GM23248 (cell line): ENCODE results near the gene PDE2A. TPM values are rescaled to one million over a fixed set of nuclear protein-coding genes. Genes with fewer than 3 reads are reported as not detected.

Experiments used
- DNase-seq: peaks from one replicate; pipeline ENCODE4 v3.0.0-alpha.2; 2015
- H2AFZ ChIP-seq: fragments of 200-600 bp; sonication (generic); 2 replicates; pipeline ENCODE4 v1.6.1; 2016; ENCODE audit warnings: antibody characterized with exemption
- H3F3A ChIP-seq: fragments of 200-600 bp; sonication (generic); 2 replicates; pipeline ENCODE4 v1.6.1; 2016; ENCODE audit warnings: mild to moderate bottlenecking, antibody characterized with exemption, mixed run types; ENCODE audit not compliant: insufficient read depth
- H3K27ac ChIP-seq: fragments of 200-600 bp; sonication (generic); 2 replicates; pipeline ENCODE4 v1.5.1; 2016; ENCODE audit warnings: mild to moderate bottlenecking
- H3K27me3 ChIP-seq: fragments of 200-600 bp; sonication (generic); replicated peaks from 2 replicates; pipeline ENCODE4 v1.6.1; 2016; ENCODE audit warnings: mild to moderate bottlenecking; ENCODE audit not compliant: insufficient read depth
- H3K36me3 ChIP-seq: fragments of 200-600 bp; sonication (generic); 2 replicates; pipeline ENCODE4 v1.6.1; 2016; ENCODE audit warnings: low read depth, mild to moderate bottlenecking
- H3K4me1 ChIP-seq: fragments of 200-600 bp; sonication (generic); 2 replicates; pipeline ENCODE4 v1.6.1; 2016; ENCODE audit warnings: mild to moderate bottlenecking; ENCODE audit not compliant: insufficient read depth
- H3K4me2 ChIP-seq: fragments of 200-600 bp; sonication (generic); one replicate; pipeline ENCODE4 v1.6.1; 2016; ENCODE audit warnings: mild to moderate bottlenecking; ENCODE audit not compliant: unreplicated experiment
- H3K4me3 ChIP-seq: fragments of 200-600 bp; sonication (generic); 2 replicates; pipeline ENCODE4 v1.5.1; 2016; ENCODE audit warnings: mild to moderate bottlenecking
- H3K79me2 ChIP-seq: fragments of 200-600 bp; sonication (generic); 2 replicates; pipeline ENCODE4 v1.6.1; 2016; ENCODE audit warnings: mild to moderate bottlenecking; ENCODE audit not compliant: insufficient read depth
- H3K9ac ChIP-seq: fragments of 200-600 bp; sonication (generic); 2 replicates; pipeline ENCODE4 v1.6.1; 2016; ENCODE audit warnings: mild to moderate bottlenecking
- H3K9me2 ChIP-seq: fragments of 200-600 bp; sonication (generic); 2 replicates; pipeline ENCODE4 v1.6.1; 2016; ENCODE audit warnings: mixed run types, mild to moderate bottlenecking, moderate library complexity; ENCODE audit not compliant: insufficient read depth
- H3K9me3 ChIP-seq: fragments of 200-600 bp; sonication (generic); one replicate; pipeline ENCODE4 v1.6.1; 2017; ENCODE audit warnings: low read depth
- H4K20me1 ChIP-seq: fragments of 200-600 bp; sonication (generic); 2 replicates; pipeline ENCODE4 v1.6.0; 2016; ENCODE audit not compliant: insufficient read depth
- EZH2 ChIP-seq: fragments of 200-600 bp; sonication (generic); IDR thresholded peaks from 2 replicates; pipeline ENCODE4 v1.6.1; 2018; ENCODE audit warnings: antibody characterized with exemption, mild to moderate bottlenecking; ENCODE audit not compliant: insufficient read depth, poor library complexity, severe bottlenecking
- EZH2phosphoT487 ChIP-seq: fragments of 200-600 bp; sonication (generic); IDR thresholded peaks from 2 replicates; pipeline ENCODE4 v1.6.1; 2018; ENCODE audit warnings: antibody characterized with exemption, moderate library complexity, mild to moderate bottlenecking, low read depth; ENCODE audit not compliant: insufficient read depth
- WGBS, 2 experiments: methylation state at CpG; one replicate each; pipeline ENCODE4 v1.1.6; 2015 to 2017; ENCODE audit warnings: low lambda C conversion rate in 2 of 2, low coverage in 1 of 2; ENCODE audit errors: missing lambda C conversion rate in 2 of 2; 5-methylcytosine and 5-hydroxymethylcytosine counted together
- in situ Hi-C: fragments of 300-500 bp; cut with MboI; formaldehyde crosslinking; loops from 2 replicates; pipeline ENCODE4 v1.15.0; 2020
- polyA plus RNA-seq: library from polyadenylated mRNA; unstranded; fragments of >200 nt; fragmentation: Nextera tagmentation; extraction: Ambion mirVana; gene quantifications from 2 replicates; pipeline ENCODE4 v1.2.1, GENCODE V29; 2016
- total RNA-seq: library from RNA; depleted of rRNA; stranded (reverse); fragments of >200 nt; shearing (Covaris generic); gene quantifications from 2 replicates; pipeline ENCODE4 v1.2.3, GENCODE V29; 2014

Gene PDE2A
- total and polyA plus RNA-seq, 2 experiments from 2014 or later = 1.0 to 2.3 TPM

GRCh38 chr11:72600557-72600956, 73.7 kb downstream of the PDE2A start:
- WGBS, 2 experiments = 66 to 74% methylated on average over 6 to 9 of the region's 9 CpGs
- H2AFZ ChIP-seq = no peak overlapping the region
- H3K9me2 ChIP-seq = no peaks in the 10 kb centered on the region
- H3K9me3 ChIP-seq = no peaks in the 10 kb centered on the region
- H3K36me3 ChIP-seq = no peaks in the 10 kb centered on the region
- in situ Hi-C loops = no loop called here
- no peaks in the 10 kb centered on the region for H3F3A ChIP-seq
- TF ChIP-seq EZH2phosphoT487 (no peak), EZH2 (no peak)
- H3K4me1 ChIP-seq = no peaks in the 10 kb centered on the region
- no peak overlapping the region for H3K4me2 ChIP-seq
- no peak overlapping the region for H3K27ac ChIP-seq
- no peak overlapping the region for H3K4me3 ChIP-seq
- no peak overlapping the region for H3K9ac ChIP-seq
- no peak for DNase-seq
- H3K27me3 ChIP-seq = peaks cover 16% of the 10 kb centered on the region; the same call in 1 of the 2 replicates
- H3K79me2 ChIP-seq = no peaks in the 10 kb centered on the region
- no peaks in the 10 kb centered on the region for H4K20me1 ChIP-seq

DNA sequence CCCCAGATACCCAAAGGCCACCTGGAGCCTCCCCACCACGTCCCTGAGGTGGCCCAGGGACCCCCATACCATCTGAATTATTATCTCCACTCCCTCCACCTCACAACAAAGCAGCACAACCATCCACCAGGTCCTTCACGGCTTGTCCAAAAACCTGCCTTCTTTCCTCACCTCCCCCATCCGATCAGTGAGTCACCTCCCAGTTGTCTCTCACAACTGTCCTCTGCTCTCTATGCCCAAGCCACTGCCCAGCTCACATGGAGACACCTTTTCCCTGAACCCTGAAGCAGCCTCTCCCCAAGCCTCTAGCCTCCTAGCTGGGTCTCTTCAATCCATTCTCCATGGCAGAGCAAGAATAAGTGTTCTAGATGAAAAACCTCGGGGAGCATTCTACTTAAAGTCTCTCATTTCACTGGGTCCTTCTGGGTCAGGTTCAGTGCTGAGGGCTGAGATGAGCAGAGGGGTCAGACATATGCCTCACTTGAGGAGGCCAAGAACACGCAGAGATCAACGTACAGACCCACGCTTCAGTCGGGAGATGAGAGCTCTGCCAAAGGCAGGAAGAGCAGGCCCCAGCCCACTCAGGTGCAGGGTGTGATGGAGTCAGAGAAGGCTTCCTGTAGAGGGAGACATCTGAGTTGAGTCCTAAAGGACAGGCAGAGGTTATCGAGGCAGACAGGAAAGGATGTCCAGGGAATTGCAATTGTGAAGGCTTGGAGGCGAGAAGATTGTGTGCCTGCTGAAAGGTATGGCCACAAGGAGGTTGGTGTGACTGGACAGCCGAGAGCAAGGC, 74.7 kb downstream of the PDE2A start:
- 72 to 78% methylated on average over 11 of the region's 11 CpGs for WGBS, 2 experiments
- H3F3A ChIP-seq = no peaks in the 10 kb centered on the region
- H3K79me2 ChIP-seq = no peaks in the 10 kb centered on the region
- no peaks in the 10 kb centered on the region for H3K9me3 ChIP-seq
- no peaks in the 10 kb centered on the region for H4K20me1 ChIP-seq
- in situ Hi-C loops = no loop called here
- no peak overlapping the region for H3K4me3 ChIP-seq
- no peaks in the 10 kb centered on the region for H3K4me1 ChIP-seq
- H3K36me3 ChIP-seq = no peaks in the 10 kb centered on the region
- H2AFZ ChIP-seq = no peak overlapping the region
- H3K9me2 ChIP-seq = no peaks in the 10 kb centered on the region
- TF ChIP-seq EZH2 (no peak), EZH2phosphoT487 (no peak)
- H3K9ac ChIP-seq = no peak overlapping the region
- DNase-seq = peak; percentile 23
- no peak overlapping the region for H3K27ac ChIP-seq
- peaks cover 18% of the 10 kb centered on the region; the same call in 1 of the 2 replicates for H3K27me3 ChIP-seq
- no peak overlapping the region for H3K4me2 ChIP-seq

GRCh38 chr11:72598906-72599305, 75.3 kb downstream of the PDE2A start:
- WGBS, 2 experiments = 60 to 66% methylated on average over 11 of the region's 11 CpGs
- H3K27ac ChIP-seq = no peak overlapping the region
- peak; percentile 42 for DNase-seq

DNA sequence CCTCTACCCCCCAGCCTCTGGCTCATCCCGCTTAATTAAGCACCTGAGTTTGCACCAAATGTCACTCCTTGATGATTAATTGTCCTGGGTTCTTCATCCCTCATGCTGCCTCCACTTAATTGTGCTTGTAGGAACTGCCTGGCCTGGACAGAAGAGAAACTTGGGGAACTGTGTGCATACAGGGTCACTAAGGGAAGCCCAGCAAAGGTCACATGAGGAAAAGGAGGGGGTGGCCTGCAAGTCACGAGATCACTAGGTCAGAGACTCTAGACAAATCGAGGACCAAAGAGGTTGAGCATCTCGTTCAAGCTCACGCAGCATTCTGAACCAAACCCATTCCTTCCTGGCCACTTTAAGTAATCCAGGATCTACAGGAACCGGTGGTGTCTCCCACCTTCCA, 75.8 kb downstream of the PDE2A start:
- Histone ChIP-seq H3K36me3 (no peaks in the 10 kb centered on the region), H3K4me2 (no peak overlapping the region), H3K4me1 (no peaks in the 10 kb centered on the region), H3F3A (no peaks in the 10 kb centered on the region), H3K27ac (no peak overlapping the region), H3K9me3 (no peaks in the 10 kb centered on the region), H3K9ac (no peak overlapping the region), H2AFZ (no peak overlapping the region), H3K79me2 (no peaks in the 10 kb centered on the region), H3K9me2 (no peaks in the 10 kb centered on the region), H3K27me3 (peaks cover 26% of the 10 kb centered on the region), H4K20me1 (no peaks in the 10 kb centered on the region), H3K4me3 (no peak overlapping the region)
- TF ChIP-seq EZH2phosphoT487 = no peak
- no peak for TF ChIP-seq EZH2
- in situ Hi-C loops = no loop called here
- 58 to 59% methylated on average over 6 of the region's 6 CpGs for WGBS, 2 experiments
- DNase-seq = no peak

More at GRCh38 chr11:72598906-72599305, 75.3 kb downstream of the PDE2A start:
- TF ChIP-seq EZH2phosphoT487 = no peak
- no peak for TF ChIP-seq EZH2
- Histone ChIP-seq H2AFZ (no peak overlapping the region), H3K36me3 (no peaks in the 10 kb centered on the region), H3K4me3 (no peak overlapping the region), H3K27me3 (peaks cover 23% of the 10 kb centered on the region), H3F3A (no peaks in the 10 kb centered on the region), H3K9ac (no peak overlapping the region), H3K9me2 (no peaks in the 10 kb centered on the region), H3K4me1 (no peaks in the 10 kb centered on the region), H3K9me3 (no peaks in the 10 kb centered on the region), H3K79me2 (no peaks in the 10 kb centered on the region), H3K4me2 (no peak overlapping the region), H4K20me1 (no peaks in the 10 kb centered on the region)
- in situ Hi-C loops = no loop called here
